Right lobe of liver (tissue), 4 donors: ENCODE data around the gene ACACA.

ENCODE experiments used
- POLR2A ChIP-seq: fragments of 450-650 bp; IDR thresholded peaks from one replicate; pipeline ENCODE4 v1.6.1; 2017; ENCODE audit warnings: antibody characterized with exemption, mild to moderate bottlenecking
- TF ChIP-seq, protein P1 (sequence below), 4 donors: fragments of 200-600 bp in 3 of 4; fragments of 450-650 bp in 1 of 4; IDR thresholded peaks; one replicate each; pipeline versions ENCODE4 v1.5.1 to v1.8.0; 2016 to 2022; ENCODE audit warnings: antibody characterized with exemption in 4 of 4, mild to moderate bottlenecking in 2 of 4
- donor health status: DM: no; HTN: no; CAD: no.
- donor health status: DM: no; HTN: no; CAD: no.
- donor health status: DM: no; HTN: yes; CAD: no.

DNA sequence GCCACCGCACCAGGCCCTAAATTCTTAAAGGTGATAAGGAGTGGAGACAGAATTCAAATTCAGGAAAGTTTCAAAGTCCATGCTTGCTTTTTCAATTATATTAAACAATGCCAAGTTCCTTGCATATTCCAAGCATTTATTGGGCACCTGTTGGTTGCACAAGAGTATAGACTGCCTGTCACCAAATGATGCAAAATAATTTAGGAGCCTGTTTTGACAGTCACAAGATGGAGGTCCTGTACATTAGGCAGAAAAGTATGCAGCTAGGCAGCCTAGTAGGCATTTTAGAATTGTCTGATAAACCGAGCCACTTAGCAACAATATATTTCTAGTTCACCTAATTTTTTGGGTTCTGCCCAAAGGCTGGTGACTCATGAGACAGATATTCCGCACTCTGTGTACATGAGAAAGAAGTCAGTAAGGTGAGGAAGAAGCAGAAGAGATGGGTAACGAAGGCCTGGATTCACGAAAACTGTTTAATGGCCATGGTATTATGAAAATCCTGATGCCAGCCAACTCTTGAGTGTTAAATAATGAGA lies 7.3 kb downstream of the ACACA start:
- TF ChIP-seq, protein P1, sequence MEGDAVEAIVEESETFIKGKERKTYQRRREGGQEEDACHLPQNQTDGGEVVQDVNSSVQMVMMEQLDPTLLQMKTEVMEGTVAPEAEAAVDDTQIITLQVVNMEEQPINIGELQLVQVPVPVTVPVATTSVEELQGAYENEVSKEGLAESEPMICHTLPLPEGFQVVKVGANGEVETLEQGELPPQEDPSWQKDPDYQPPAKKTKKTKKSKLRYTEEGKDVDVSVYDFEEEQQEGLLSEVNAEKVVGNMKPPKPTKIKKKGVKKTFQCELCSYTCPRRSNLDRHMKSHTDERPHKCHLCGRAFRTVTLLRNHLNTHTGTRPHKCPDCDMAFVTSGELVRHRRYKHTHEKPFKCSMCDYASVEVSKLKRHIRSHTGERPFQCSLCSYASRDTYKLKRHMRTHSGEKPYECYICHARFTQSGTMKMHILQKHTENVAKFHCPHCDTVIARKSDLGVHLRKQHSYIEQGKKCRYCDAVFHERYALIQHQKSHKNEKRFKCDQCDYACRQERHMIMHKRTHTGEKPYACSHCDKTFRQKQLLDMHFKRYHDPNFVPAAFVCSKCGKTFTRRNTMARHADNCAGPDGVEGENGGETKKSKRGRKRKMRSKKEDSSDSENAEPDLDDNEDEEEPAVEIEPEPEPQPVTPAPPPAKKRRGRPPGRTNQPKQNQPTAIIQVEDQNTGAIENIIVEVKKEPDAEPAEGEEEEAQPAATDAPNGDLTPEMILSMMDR (IDR thresholded peaks at IDR 0.05) = no peak
- no peak for TF ChIP-seq POLR2A
